HepG2 (cell line): ENCODE measurements around the gene DCP1B. TPM values are rescaled to one million over a fixed set of nuclear protein-coding genes. Genes with fewer than 3 reads are reported as not detected.
A peak's percentile ranks its signal among the peaks of the same experiment; 100 is the strongest.

ENCODE experiments used
- ATAC-seq: fragments of 200-7000 bp; cut with Tn5 transposase; 3 replicates; pipeline ENCODE4 v1.9.1; 2020; ENCODE audit warnings: mild to moderate bottlenecking, moderate library complexity
- BruUV-seq: library from RNA; stranded (reverse); fragments of 400-500 nt; replicated peaks from 2 replicates; lab custom pipeline; 2021; lab: Mats Ljungman, UMichigan
- CTCF ChIA-PET: fragments of 300-600 bp; formaldehyde crosslinking; extraction: SDS; loops from one replicate; lab custom pipeline; 2021; ENCODE audit warnings: low total read pairs, inconsistent platforms, low intra/inter-chr PET ratio; lab: Yijun Ruan, JAX
- POLR2A ChIA-PET: fragments of 350-600 bp; sonication (Branson Sonifier 250); formaldehyde crosslinking; loops from one replicate; lab custom pipeline; 2020; ENCODE audit warnings: antibody characterized with exemption, inconsistent platforms; lab: Yijun Ruan, JAX
- DNase-seq: peaks from one replicate; pipeline ENCODE4 v3.0.0-alpha.2; 2015; ENCODE audit warnings: low spot score
- FAIRE-seq: peaks from 3 replicates; lab custom pipeline; 2011; peaks lifted over from hg19 to GRCh38; lab: Jason Lieb, UNC
- H2AFZ ChIP-seq: one replicate; pipeline ENCODE4 v1.6.1; 2011; ENCODE audit warnings: low read length, inconsistent platforms
- H3K27ac ChIP-seq: fragments of 300-600 bp; 3 replicates; pipeline ENCODE4 v1.8.0; 2011; ENCODE audit warnings: mixed run types, mild to moderate bottlenecking, mixed read lengths, low read length, inconsistent platforms; ENCODE audit not compliant: insufficient read depth; ENCODE audit errors: extremely low read length
- H3K27me3 ChIP-seq, 2 experiments: fragments of 200-600 bp in 1 of 2; 2 replicates in 1 of 2; 3 replicates in 1 of 2; pipeline versions ENCODE4 v1.6.0 to v1.8.0; 2011; ENCODE audit warnings: low read length in 2 of 2, mild to moderate bottlenecking in 2 of 2, moderate library complexity in 2 of 2, inconsistent platforms in 1 of 2; ENCODE audit not compliant: insufficient read depth in 2 of 2, control insufficient read depth in 1 of 2
- H3K36me3 ChIP-seq, 2 experiments: fragments of 200-600 bp in 1 of 2; replicated peaks in 1 of 2; 2 replicates in 1 of 2; 3 replicates in 1 of 2; pipeline versions ENCODE4 v1.5.1 to v1.8.0; 2011; ENCODE audit warnings: low read length in 2 of 2, inconsistent platforms in 1 of 2; ENCODE audit not compliant: insufficient read depth in 2 of 2, control insufficient read depth in 1 of 2
- H3K4me1 ChIP-seq: 2 replicates; pipeline ENCODE4 v1.5.1; 2012; ENCODE audit warnings: low read length, inconsistent platforms; ENCODE audit not compliant: insufficient read depth
- H3K4me2 ChIP-seq: 2 replicates; pipeline ENCODE4 v1.6.0; 2011; ENCODE audit warnings: low read depth, low read length, inconsistent platforms
- H3K4me3 ChIP-seq, 3 experiments: fragments of 200-600 bp in 1 of 3; sonication (generic), shearing (Covaris generic) in 1 of 3; replicated peaks in 1 of 3; 2 replicates each; pipeline ENCODE4 v1.5.1; 2011 to 2016; ENCODE audit warnings: low read length in 3 of 3, inconsistent platforms in 2 of 3, low read depth in 2 of 3, mild to moderate bottlenecking in 2 of 3, control low read depth in 1 of 3, mixed read lengths in 1 of 3; ENCODE audit not compliant: insufficient read depth in 1 of 3
- H3K79me2 ChIP-seq: one replicate; pipeline ENCODE4 v1.6.1; 2011; ENCODE audit warnings: low read length, inconsistent platforms; ENCODE audit not compliant: insufficient read depth
- H3K9ac ChIP-seq: 2 replicates; pipeline ENCODE4 v1.6.0; 2011; ENCODE audit warnings: mild to moderate bottlenecking, low read depth, low read length, inconsistent platforms; ENCODE audit not compliant: insufficient read depth
- H3K9me3 ChIP-seq: 2 replicates; pipeline ENCODE4 v1.5.1; 2012; ENCODE audit warnings: mild to moderate bottlenecking, low read length
- H4K20me1 ChIP-seq: 2 replicates; pipeline ENCODE4 v1.6.0; 2011; ENCODE audit warnings: inconsistent platforms, mild to moderate bottlenecking, low read length, moderate library complexity; ENCODE audit not compliant: insufficient read depth
- ETV6 ChIP-seq: sonication (generic); formaldehyde crosslinking; conservative IDR thresholded peaks from 2 replicates; pipeline ENCODE4 v1.4.0; 2020; ENCODE audit warnings: missing genetic modification reagents
- FOXP4 ChIP-seq: sonication (generic); formaldehyde crosslinking; IDR thresholded peaks from 2 replicates; pipeline ENCODE4 v1.4.0; 2020; ENCODE audit warnings: missing genetic modification reagents
- HOMEZ ChIP-seq: IDR thresholded peaks from 2 replicates; pipeline ENCODE4 v1.6.1; 2016; ENCODE audit warnings: low read depth
- SNAPC5 ChIP-seq: sonication (generic); formaldehyde crosslinking; IDR thresholded peaks from 2 replicates; pipeline ENCODE4 v1.8.1; 2023; ENCODE audit warnings: mild to moderate bottlenecking, missing genetic modification reagents, borderline replicate concordance
- SOX13 ChIP-seq, 3 experiments: fragments of 450-650 bp in 1 of 3; sonication (generic) in 1 of 3; formaldehyde crosslinking in 1 of 3; IDR thresholded peaks in 2 of 3; conservative IDR thresholded peaks in 1 of 3; 2 replicates each; pipeline versions ENCODE4 v1.5.0 to v1.6.1; 2016 to 2020; ENCODE audit warnings: antibody characterized with exemption in 1 of 3, mild to moderate bottlenecking in 1 of 3, missing compliant biosample characterization in 1 of 3, missing genetic modification reagents in 1 of 3, moderate library complexity in 1 of 3
- SRF ChIP-seq: IDR thresholded peaks from 2 replicates; pipeline ENCODE4 v1.6.1; 2011; ENCODE audit warnings: mild to moderate bottlenecking, low read depth, low read length, moderate library complexity
- TRIM22 ChIP-seq: fragments of 450-650 bp; IDR thresholded peaks from 2 replicates; pipeline ENCODE4 v1.6.1; 2017
- UBTF ChIP-seq: sonication (generic); formaldehyde crosslinking; IDR thresholded peaks from 2 replicates; pipeline ENCODE4 v1.4.0; 2020; ENCODE audit warnings: mild to moderate bottlenecking, missing genetic modification reagents
- ZNF260 ChIP-seq: sonication (generic); formaldehyde crosslinking; IDR thresholded peaks from 2 replicates; pipeline ENCODE4 v1.4.0; 2020; ENCODE audit warnings: missing genetic modification reagents, low read depth, mild to moderate bottlenecking, borderline replicate concordance
- ZNF350 ChIP-seq: sonication (generic); formaldehyde crosslinking; IDR thresholded peaks from 2 replicates; pipeline ENCODE4 v1.4.0; 2020; ENCODE audit warnings: mild to moderate bottlenecking, low read depth, missing genetic modification reagents, borderline replicate concordance
- ZNF766 ChIP-seq: sonication (generic); formaldehyde crosslinking; IDR thresholded peaks from 2 replicates; pipeline ENCODE4 v1.5.0; 2020; ENCODE audit warnings: missing genetic modification reagents, borderline replicate concordance
- ZNF891 ChIP-seq: sonication (generic); formaldehyde crosslinking; IDR thresholded peaks from 2 replicates; pipeline ENCODE4 v1.5.0; 2020; ENCODE audit warnings: mild to moderate bottlenecking, missing genetic modification reagents
- WGBS: methylation state at CpG from one replicate; pipeline ENCODE4 v1.1.6; 2017; ENCODE audit warnings: low lambda C conversion rate; 5-methylcytosine and 5-hydroxymethylcytosine counted together
- in situ Hi-C: cut with HindIII; loops from 2 replicates; pipeline ENCODE4 v1.10.0; 2017; ENCODE audit warnings: low pct_unique_long_range_greater_than_20kb; ENCODE audit not compliant: extremely low pct_ligation_motif_present
- intact Hi-C: fragments of 100-400 bp; cut with micrococcal nuclease; formaldehyde crosslinking; loops from one replicate; pipeline ENCODE4 v1.10.0; 2022; ENCODE audit not compliant: unreplicated experiment
- polyA plus RNA-seq, 8 experiments: library from polyadenylated mRNA; depleted of rRNA in 3 of 8; stranded (reverse) in 7 of 8; unstranded in 1 of 8; fragments of >200 nt; fragmentation: Illumina TruSeq in 4 of 8; extraction: Trizol in 4 of 8; gene quantifications; 2 replicates each; pipeline versions ENCODE4 v1.2.1 to v1.2.3, GENCODE V29; 2011 to 2016; ENCODE audit warnings: low read depth in 4 of 8, missing spikeins in 1 of 8, mixed read lengths in 1 of 8; ENCODE audit not compliant: insufficient read depth in 1 of 8
- total RNA-seq, 5 experiments: library from RNA; depleted of rRNA; stranded (reverse); fragments of >200 nt; fragmentation: Illumina TruSeq; extraction: Trizol; gene quantifications; 2 replicates each; pipeline ENCODE4 v1.2.3, GENCODE V29; 2016; ENCODE audit warnings: low read depth in 1 of 5

DCP1B gene
- total and polyA plus RNA-seq, 2 of the 13 experiments (the other 11 are each of a cell fraction or from before 2014, with no cell fraction given) = 11.4 to 27.2 TPM

- TF ChIP-seq UBTF (CRISPR knock-in tag) (no peak), FOXP4 (CRISPR knock-in tag) (peak; percentile 65), HOMEZ (CRISPR knock-in tag) (peak; percentile 33; the same call in 1 of the 2 replicates)
Observed at GRCh38 chr12:2011643-2012607, 7.7 kb upstream of the DCP1B start (continued).

- H3K4me1 ChIP-seq = peaks cover 60% of the 10 kb centered on the region
- no peak overlapping the region for H3K9ac ChIP-seq
- FAIRE-seq (no peak), ATAC-seq (peak; percentile 73), DNase-seq (peak; percentile 62)
- CTCF ChIA-PET = no interaction called here
- in situ Hi-C loops = no loop called here
- POLR2A ChIA-PET = no interaction called here
- H3K27me3 ChIP-seq = no peaks in the 10 kb centered on the region; a peak in 1 of 5 replicates
- WGBS = 11% methylated on average over 1 of the region's 1 CpG
- intact Hi-C loops = loop anchor here (10.0 kb wide), 1 partner anchor 55 kb away; no protein-coding TSS in a partner anchor
- H3K79me2 ChIP-seq = no peaks in the 10 kb centered on the region
- H2AFZ ChIP-seq = no peak overlapping the region
- no peaks in the 10 kb centered on the region for H3K9me3 ChIP-seq
- no peaks in the 10 kb centered on the region for H3K36me3 ChIP-seq
- H3K4me2 ChIP-seq = no peak overlapping the region
- H4K20me1 ChIP-seq = no peaks in the 10 kb centered on the region
- H3K4me3 ChIP-seq = no peak overlapping the region
- no peak overlapping the region for H3K27ac ChIP-seq
- BruUV-seq = no TSS peak
- TF ChIP-seq ETV6 (CRISPR knock-in tag) (no peak), SOX13 (IDR thresholded peaks at IDR 0.05) (no peak), SOX13 (CRISPR knock-in tag; conservative IDR thresholded peaks at IDR 0.05 in 1 of 2, IDR thresholded peaks at IDR 0.05 in 1 of 2) (0 out of 4 replicates have a peak, but pooled peaks of 1 of the 2 experiments have one; percentile 19), SNAPC5 (CRISPR knock-in tag) (no peak), ZNF891 (CRISPR knock-in tag) (no peak), ZNF260 (CRISPR knock-in tag) (no peak), ZNF766 (CRISPR knock-in tag) (no peak), SRF (no peak), TRIM22 (no peak), ZNF350 (CRISPR knock-in tag) (no peak)
Observed at GRCh38 chr12:2009623-2010022, 5.4 kb upstream of the DCP1B start.
